GM12878 (cell line): ENCODE results near the gene MGA. TPM values are rescaled to one million over a fixed set of nuclear protein-coding genes. Genes with fewer than 3 reads are reported as not detected.
A peak's percentile ranks its signal among the peaks of the same experiment; 100 is the strongest.

Experiments used
- ATAC-seq: fragments of 200-7000 bp; cut with Tn5 transposase; 3 replicates; pipeline ENCODE4 v1.9.1; 2020; ENCODE audit warnings: mild to moderate bottlenecking, moderate library complexity
- BruUV-seq: library from RNA; stranded (reverse); fragments of 400-500 nt; replicated peaks from 2 replicates; lab custom pipeline; 2021; lab: Mats Ljungman, UMichigan
- CTCF ChIA-PET: fragments of 300-600 bp; sonication (Branson Sonifier 250); formaldehyde crosslinking; extraction: SDS; loops from one replicate; lab custom pipeline; 2021; ENCODE audit warnings: inconsistent platforms; lab: Yijun Ruan, JAX
- POLR2A ChIA-PET: fragments of 350-600 bp; formaldehyde crosslinking; extraction: SDS; loops from one replicate; lab custom pipeline; 2021; ENCODE audit warnings: inconsistent platforms; lab: Charles Lee
- RAD21 ChIA-PET: fragments of 300-600 bp; sonication (Branson Sonifier 250); formaldehyde crosslinking; loops from one replicate; lab custom pipeline; 2023; ENCODE audit warnings: antibody characterized with exemption; ENCODE audit not compliant: unreplicated experiment; lab: Charles Lee
- SMC1A ChIA-PET: fragments of 300-600 bp; sonication (Branson Sonifier 250); formaldehyde crosslinking; loops from one replicate; lab custom pipeline; 2023; ENCODE audit not compliant: unreplicated experiment, uncharacterized antibody; lab: Charles Lee
- DNase-seq: peaks from one replicate; pipeline ENCODE4 v3.0.0-alpha.2; 2011; ENCODE audit warnings: low read depth, low spot score
- FAIRE-seq: peaks from 3 replicates; lab custom pipeline; 2011; peaks lifted over from hg19 to GRCh38; lab: Jason Lieb, UNC
- H2AFZ ChIP-seq: 2 replicates; pipeline ENCODE4 v1.6.0; 2011; ENCODE audit warnings: low read depth, low read length, control low read depth; ENCODE audit not compliant: control insufficient read depth
- H3K27ac ChIP-seq: 2 replicates; pipeline ENCODE4 v1.5.1; 2011; ENCODE audit warnings: control low read depth; ENCODE audit not compliant: control insufficient read depth, insufficient read depth
- H3K27me3 ChIP-seq, 2 experiments: replicated peaks in 1 of 2; 2 replicates each; pipeline versions ENCODE4 v1.6.0 to v1.6.1; 2011; ENCODE audit warnings: low read length in 1 of 2; ENCODE audit not compliant: control insufficient read depth in 2 of 2, insufficient read depth in 2 of 2
- H3K36me3 ChIP-seq, 2 experiments: 2 replicates each; pipeline ENCODE4 v1.5.1; 2011; ENCODE audit warnings: low read length in 1 of 2; ENCODE audit not compliant: control insufficient read depth in 2 of 2, insufficient read depth in 2 of 2
- H3K4me1 ChIP-seq: 2 replicates; pipeline ENCODE4 v1.6.1; 2011; ENCODE audit warnings: mild to moderate bottlenecking, low read length, moderate library complexity, mixed read lengths; ENCODE audit not compliant: control insufficient read depth, insufficient read depth
- H3K4me2 ChIP-seq: 2 replicates; pipeline ENCODE4 v1.6.0; 2011; ENCODE audit warnings: control low read depth; ENCODE audit not compliant: control insufficient read depth, insufficient read depth
- H3K4me3 ChIP-seq: fragments of 200-600 bp; sonication (generic); 2 replicates; pipeline ENCODE4 v1.5.1; 2016
- H3K79me2 ChIP-seq: 2 replicates; pipeline ENCODE4 v1.6.0; 2011; ENCODE audit warnings: low read length; ENCODE audit not compliant: control insufficient read depth, insufficient read depth
- H3K9ac ChIP-seq: 2 replicates; pipeline ENCODE4 v1.8.0; 2011; ENCODE audit warnings: low read length, control low read depth, mixed read lengths; ENCODE audit not compliant: control insufficient read depth, insufficient read depth
- H3K9me3 ChIP-seq: replicated peaks from 3 replicates; pipeline ENCODE4 v1.5.1; 2011; ENCODE audit warnings: mild to moderate bottlenecking, low read length; ENCODE audit not compliant: control insufficient read depth, insufficient read depth
- H4K20me1 ChIP-seq: 2 replicates; pipeline ENCODE4 v1.6.0; 2011; ENCODE audit not compliant: control insufficient read depth, insufficient read depth
- BCL11A ChIP-seq: IDR thresholded peaks from 2 replicates; pipeline ENCODE4 v1.6.1; 2011; ENCODE audit warnings: low read depth, low read length
- CHD2 ChIP-seq: IDR thresholded peaks from 2 replicates; pipeline ENCODE4 v1.6.1; 2011; ENCODE audit warnings: low read depth, low read length, improper control_type of control experiment, borderline replicate concordance
- CREB1 ChIP-seq: IDR thresholded peaks from 2 replicates; pipeline ENCODE4 v1.6.1; 2012; ENCODE audit warnings: low read depth, mild to moderate bottlenecking, inconsistent platforms
- ETV6 ChIP-seq, 2 experiments: fragments of 450-650 bp in 1 of 2; IDR thresholded peaks in 1 of 2; conservative IDR thresholded peaks in 1 of 2; 2 replicates each; pipeline ENCODE4 v1.6.1; 2014; ENCODE audit warnings: antibody characterized with exemption in 1 of 2, borderline replicate concordance in 1 of 2, low read depth in 1 of 2, mild to moderate bottlenecking in 1 of 2, moderate library complexity in 1 of 2
- FOXK2 ChIP-seq: fragments of 450-650 bp; IDR thresholded peaks from 2 replicates; pipeline ENCODE4 v1.6.1; 2017; ENCODE audit warnings: mild to moderate bottlenecking, moderate library complexity
- HCFC1 ChIP-seq: fragments of 150-350 bp; IDR thresholded peaks from 2 replicates; pipeline ENCODE4 v1.6.1; 2014; ENCODE audit warnings: low read length
- IKZF1 ChIP-seq: fragments of 450-650 bp; conservative IDR thresholded peaks from 2 replicates; pipeline ENCODE4 v1.6.1; 2017; ENCODE audit warnings: antibody characterized with exemption, mild to moderate bottlenecking
- KDM1A ChIP-seq: fragments of 200-600 bp; sonication (generic); IDR thresholded peaks from 2 replicates; pipeline ENCODE4 v1.6.1; 2016; ENCODE audit warnings: borderline replicate concordance
- LARP7 ChIP-seq: fragments of 450-650 bp; IDR thresholded peaks from 2 replicates; pipeline ENCODE4 v1.6.1; 2017; ENCODE audit warnings: mild to moderate bottlenecking
- MTA2 ChIP-seq: fragments of 450-650 bp; IDR thresholded peaks from 2 replicates; pipeline ENCODE4 v1.6.1; 2016; ENCODE audit warnings: low read depth, mild to moderate bottlenecking, moderate library complexity
- NFXL1 ChIP-seq: fragments of 450-650 bp; IDR thresholded peaks from 2 replicates; pipeline ENCODE4 v1.6.1; 2017; ENCODE audit warnings: antibody characterized with exemption, mild to moderate bottlenecking, borderline replicate concordance
- NRF1 ChIP-seq: conservative IDR thresholded peaks from 2 replicates; pipeline ENCODE4 v1.6.1; 2011; ENCODE audit warnings: mild to moderate bottlenecking, low read depth, low read length, improper control_type of control experiment
- PBX3 ChIP-seq: IDR thresholded peaks from 2 replicates; pipeline ENCODE4 v1.6.1; 2011; ENCODE audit warnings: mild to moderate bottlenecking, low read depth, low read length, moderate library complexity; ENCODE audit not compliant: insufficient replicate concordance
- RBBP5 ChIP-seq: fragments of 200-600 bp; sonication (generic); conservative IDR thresholded peaks from 2 replicates; pipeline ENCODE4 v1.6.1; 2016
- RFX5 ChIP-seq: IDR thresholded peaks from 2 replicates; pipeline ENCODE4 v1.6.1; 2011; ENCODE audit warnings: low read depth, low read length, improper control_type of control experiment
- SMAD5 ChIP-seq: IDR thresholded peaks from 2 replicates; pipeline ENCODE4 v1.6.1; 2016; ENCODE audit warnings: antibody characterized with exemption, low read depth
- SMC3 ChIP-seq: IDR thresholded peaks from 2 replicates; pipeline ENCODE4 v1.6.1; 2011; ENCODE audit warnings: low read length, improper control_type of control experiment, borderline replicate concordance
- TCF7 ChIP-seq: IDR thresholded peaks from 2 replicates; pipeline ENCODE4 v1.6.1; 2014; ENCODE audit warnings: antibody characterized with exemption, borderline replicate concordance
- YY1 ChIP-seq: IDR thresholded peaks from 2 replicates; pipeline ENCODE4 v1.6.1; 2011; ENCODE audit warnings: low read depth, mild to moderate bottlenecking, low read length
- WGBS: methylation state at CpG from one replicate; pipeline ENCODE4 v1.1.6; 2016; ENCODE audit warnings: low lambda C conversion rate; ENCODE audit not compliant: insufficient replicate concordance, insufficient coverage; ENCODE audit errors: missing lambda C conversion rate; 5-methylcytosine and 5-hydroxymethylcytosine counted together
- in situ Hi-C: fragments of 300-500 bp; cut with MboI; formaldehyde crosslinking; loops from 9 replicates; pipeline ENCODE4 v1.14.3; 2018; ENCODE audit warnings: mixed read lengths
- intact Hi-C: fragments of 100-400 bp; cut with micrococcal nuclease; formaldehyde crosslinking; loops from one replicate; pipeline ENCODE4 v1.14.2; 2022; ENCODE audit not compliant: unreplicated experiment
- polyA plus RNA-seq, 11 experiments: library from polyadenylated mRNA; depleted of rRNA in 4 of 11; unstranded in 6 of 11; stranded (reverse) in 5 of 11; fragments of >200 nt; fragmentation: Nextera tagmentation in 4 of 11; fragmentation: Illumina TruSeq in 1 of 11; extraction: Ambion mirVana in 4 of 11; extraction: Trizol in 1 of 11; gene quantifications; 1 replicate in 1 of 11; 2 replicates in 10 of 11; pipeline versions ENCODE4 v1.2.1 to v1.2.3, GENCODE V29; 2011 to 2016; ENCODE audit warnings: inconsistent platforms in 2 of 11, missing spikeins in 2 of 11, low read depth in 1 of 11
- total RNA-seq, 4 experiments: library from RNA; depleted of rRNA in 3 of 4; stranded (reverse); fragments of >200 nt in 3 of 4; fragmentation: Illumina TruSeq in 1 of 4; extraction: Trizol in 1 of 4; gene quantifications; 2 replicates each; pipeline versions ENCODE4 v1.2.1 to v1.2.3, GENCODE V29; 2013 to 2021
- TF ChIP-seq, protein P1 (sequence below): fragments of 450-650 bp; conservative IDR thresholded peaks from 2 replicates; pipeline ENCODE4 v1.6.1; 2017; ENCODE audit warnings: mild to moderate bottlenecking, moderate library complexity
- TF ChIP-seq, protein P2 (sequence below): IDR thresholded peaks from 2 replicates; pipeline ENCODE4 v1.6.1; 2011; ENCODE audit warnings: low read depth, low read length, improper control_type of control experiment, borderline replicate concordance

Gene MGA
- total and polyA plus RNA-seq, 10 of the 15 experiments (the other 5 are each of a cell fraction or from before 2014, with no cell fraction given): 2.6 to 29.6 (median 17.0) TPM

DNA sequence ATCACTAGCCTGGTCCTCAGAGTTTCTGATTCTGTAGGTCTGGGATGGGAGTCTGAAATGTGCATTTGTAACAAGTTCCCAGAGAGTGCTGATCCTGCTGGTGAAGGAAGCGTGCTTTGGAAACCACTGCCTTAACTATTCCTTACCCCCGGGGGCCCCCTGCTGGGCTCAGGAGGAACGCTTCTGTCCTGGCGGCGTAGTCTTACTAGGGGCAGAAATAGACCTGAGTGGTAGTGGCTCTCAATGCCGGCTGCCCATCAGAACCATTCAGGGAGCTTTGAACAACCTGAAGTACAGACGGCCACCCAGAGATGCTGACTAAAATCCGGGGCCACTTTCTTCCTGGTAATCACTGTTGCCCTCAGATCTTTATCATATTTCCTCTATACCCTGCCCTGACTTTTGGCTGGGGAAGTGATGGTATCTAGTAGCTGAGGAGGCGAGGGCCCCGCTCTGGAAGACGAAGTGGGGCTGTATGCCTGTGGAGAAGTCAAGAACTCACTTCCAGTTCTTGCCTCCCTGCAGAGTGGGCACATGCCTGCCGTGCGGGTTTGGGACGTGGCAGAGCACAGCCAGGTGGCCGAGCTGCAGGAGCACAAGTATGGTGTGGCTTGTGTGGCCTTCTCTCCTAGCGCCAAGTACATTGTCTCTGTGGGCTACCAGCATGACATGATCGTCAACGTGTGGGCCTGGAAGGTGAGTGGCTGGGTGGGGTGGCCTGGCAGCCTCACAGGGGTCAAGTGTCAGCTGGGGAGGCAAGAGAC lies 151.4 kb downstream of the MGA start:
- no peaks in the 10 kb centered on the region for H3K9me3 ChIP-seq
- peak; percentile 69 for FAIRE-seq
- no TSS peak for BruUV-seq
- in situ Hi-C loops (loop anchor here (5.0 kb wide), 1 partner anchor 39 kb away; the partner anchor contains the start of gene MAPKBP1), intact Hi-C loops (loop anchor here (1.0 to 10.0 kb wide), 4 partner anchors 39 to 344 kb away; no protein-coding TSS in a partner anchor)
- no peak for DNase-seq
- no peak overlapping the region for H3K27ac ChIP-seq
- ATAC-seq: peak; percentile 98
- no peaks in the 10 kb centered on the region for H4K20me1 ChIP-seq
- no peaks in the 10 kb centered on the region for H3K79me2 ChIP-seq
- no peak overlapping the region for H3K4me2 ChIP-seq
- H3K4me1 ChIP-seq: no peaks in the 10 kb centered on the region
- H3K4me3 ChIP-seq: no peak overlapping the region
- POLR2A ChIA-PET: interaction anchor here (1.6 to 2.6 kb wide), 2 partner anchors 15 to 38 kb away, joined by 7 to 28 read pairs; partner anchors contain the start of gene MAPKBP1
- H3K27me3 ChIP-seq: no peaks in the 10 kb centered on the region
- RAD21 ChIA-PET: interaction anchor here (0.7 to 12.6 kb wide), 15 partner anchors 9 to 349 kb away, joined by 3 to 305 read pairs (median 6); partner anchors contain the start of genes EHD4 and MAPKBP1
- SMC1A ChIA-PET: interaction anchor here (0.6 to 8.3 kb wide), 14 partner anchors 11 to 346 kb away, joined by 3 to 268 read pairs (median 6); partner anchors contain the start of genes MAPKBP1 and MGA
- H2AFZ ChIP-seq: no peak overlapping the region
- no peak overlapping the region for H3K9ac ChIP-seq
- CTCF ChIA-PET: interaction anchor here (0.6 to 6.3 kb wide), 24 partner anchors 9 to 346 kb away, joined by 3 to 365 read pairs (median 6); partner anchors contain the start of gene MAPKBP1
- 54% methylated on average over 18 of the region's 18 CpGs for whole genome bisulfite sequencing
- peaks cover 0 to 11% of the 10 kb centered on the region in 2 experiments; a peak in 3 of 4 replicates for H3K36me3 ChIP-seq
- TF ChIP-seq RBBP5: no peak
- no peak for TF ChIP-seq CHD2
- TF ChIP-seq ETV6 (conservative IDR thresholded peaks at IDR 0.05 in 1 of 2, IDR thresholded peaks at IDR 0.05 in 1 of 2; ENCODE audit: borderline replicate concordance in 1 of 2, low read depth in 1 of 2): no peak
- TF ChIP-seq, protein P1, sequence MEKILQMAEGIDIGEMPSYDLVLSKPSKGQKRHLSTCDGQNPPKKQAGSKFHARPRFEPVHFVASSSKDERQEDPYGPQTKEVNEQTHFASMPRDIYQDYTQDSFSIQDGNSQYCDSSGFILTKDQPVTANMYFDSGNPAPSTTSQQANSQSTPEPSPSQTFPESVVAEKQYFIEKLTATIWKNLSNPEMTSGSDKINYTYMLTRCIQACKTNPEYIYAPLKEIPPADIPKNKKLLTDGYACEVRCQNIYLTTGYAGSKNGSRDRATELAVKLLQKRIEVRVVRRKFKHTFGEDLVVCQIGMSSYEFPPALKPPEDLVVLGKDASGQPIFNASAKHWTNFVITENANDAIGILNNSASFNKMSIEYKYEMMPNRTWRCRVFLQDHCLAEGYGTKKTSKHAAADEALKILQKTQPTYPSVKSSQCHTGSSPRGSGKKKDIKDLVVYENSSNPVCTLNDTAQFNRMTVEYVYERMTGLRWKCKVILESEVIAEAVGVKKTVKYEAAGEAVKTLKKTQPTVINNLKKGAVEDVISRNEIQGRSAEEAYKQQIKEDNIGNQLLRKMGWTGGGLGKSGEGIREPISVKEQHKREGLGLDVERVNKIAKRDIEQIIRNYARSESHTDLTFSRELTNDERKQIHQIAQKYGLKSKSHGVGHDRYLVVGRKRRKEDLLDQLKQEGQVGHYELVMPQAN: no peak
- no peak for TF ChIP-seq BCL11A
- no peak for TF ChIP-seq FOXK2
- no peak for TF ChIP-seq NFXL1
- peak; percentile 98 for TF ChIP-seq SMC3
- TF ChIP-seq RFX5: no peak
- TF ChIP-seq YY1: peak; percentile 77
- no peak for TF ChIP-seq KDM1A
- TF ChIP-seq, protein P2, sequence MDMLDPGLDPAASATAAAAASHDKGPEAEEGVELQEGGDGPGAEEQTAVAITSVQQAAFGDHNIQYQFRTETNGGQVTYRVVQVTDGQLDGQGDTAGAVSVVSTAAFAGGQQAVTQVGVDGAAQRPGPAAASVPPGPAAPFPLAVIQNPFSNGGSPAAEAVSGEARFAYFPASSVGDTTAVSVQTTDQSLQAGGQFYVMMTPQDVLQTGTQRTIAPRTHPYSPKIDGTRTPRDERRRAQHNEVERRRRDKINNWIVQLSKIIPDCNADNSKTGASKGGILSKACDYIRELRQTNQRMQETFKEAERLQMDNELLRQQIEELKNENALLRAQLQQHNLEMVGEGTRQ: no peak
- TF ChIP-seq IKZF1: peak; percentile 53
- TF ChIP-seq MTA2: no peak
- TF ChIP-seq PBX3: no peak
- TF ChIP-seq HCFC1: no peak
- no peak for TF ChIP-seq TCF7
- no peak for TF ChIP-seq CREB1
- TF ChIP-seq LARP7: 0 out of 2 replicates have a peak, but pooled peaks have one; percentile 35
- TF ChIP-seq SMAD5: no peak
- TF ChIP-seq NRF1: no peak
